HepG2 (cell line): Measurements from ENCODE around the gene LEFTY2. TPM values are rescaled to one million over a fixed set of nuclear protein-coding genes. Genes with fewer than 3 reads are reported as not detected.

Experiments
- AHR ChIP-seq: IDR thresholded peaks from 2 replicates; pipeline ENCODE4 v1.6.1; 2018; ENCODE audit warnings: missing genetic modification reagents, missing compliant biosample characterization
- ASH2L ChIP-seq: fragments of 300-600, 200-600 bp; sonication (generic); IDR thresholded peaks from 2 replicates; pipeline ENCODE4 v1.7.0; 2017; ENCODE audit warnings: low read depth, mild to moderate bottlenecking, moderate library complexity, mixed read lengths, low read length; ENCODE audit not compliant: insufficient read length
- FOSL2 ChIP-seq: sonication (generic); formaldehyde crosslinking; IDR thresholded peaks from 2 replicates; pipeline ENCODE4 v1.4.0; 2020; ENCODE audit warnings: missing genetic modification reagents
- HNRNPH1 ChIP-seq: fragments of 200-400 bp; formaldehyde crosslinking; optimal IDR thresholded peaks from 2 replicates; pipeline ENCODE3; 2017; ENCODE audit warnings: mild to moderate bottlenecking, low read depth, low read length
- MTF1 ChIP-seq: sonication (generic); formaldehyde crosslinking; IDR thresholded peaks from 2 replicates; pipeline ENCODE4 v1.5.0; 2020; ENCODE audit warnings: missing genetic modification reagents
- NAIF1 ChIP-seq: sonication (generic); formaldehyde crosslinking; IDR thresholded peaks from 2 replicates; pipeline ENCODE4 v1.5.0; 2020; ENCODE audit warnings: mild to moderate bottlenecking, missing genetic modification reagents, borderline replicate concordance
- PCBP1 ChIP-seq: fragments of 200-400 bp; formaldehyde crosslinking; IDR thresholded peaks from 2 replicates; pipeline ENCODE4 v1.6.1; 2017; ENCODE audit warnings: mild to moderate bottlenecking, low read depth, low read length, borderline replicate concordance
- RFX5 ChIP-seq: IDR thresholded peaks from 2 replicates; pipeline ENCODE4 v1.6.1; 2011; ENCODE audit warnings: low read depth, low read length, improper control_type of control experiment
- YY1 ChIP-seq: IDR thresholded peaks from 2 replicates; pipeline ENCODE4 v1.6.1; 2011; ENCODE audit warnings: low read length, low read depth, moderate library complexity, mild to moderate bottlenecking; ENCODE audit not compliant: insufficient read depth, insufficient replicate concordance
- ZBTB46 ChIP-seq: sonication (generic); formaldehyde crosslinking; IDR thresholded peaks from 2 replicates; pipeline ENCODE4 v1.4.0; 2020; ENCODE audit warnings: mild to moderate bottlenecking, missing genetic modification reagents, borderline replicate concordance
- ZFP91 ChIP-seq: sonication (generic); formaldehyde crosslinking; IDR thresholded peaks from 2 replicates; pipeline ENCODE4 v1.9.0; 2022; ENCODE audit warnings: missing genetic modification reagents, mild to moderate bottlenecking, borderline replicate concordance
- ZMAT5 ChIP-seq: sonication (generic); formaldehyde crosslinking; IDR thresholded peaks from 2 replicates; pipeline ENCODE4 v1.5.0; 2020; ENCODE audit warnings: mild to moderate bottlenecking, low read depth, missing genetic modification reagents, borderline replicate concordance
- ZNF318 ChIP-seq: sonication (generic); formaldehyde crosslinking; IDR thresholded peaks from 2 replicates; pipeline ENCODE4 v1.4.0; 2020; ENCODE audit warnings: mild to moderate bottlenecking, missing genetic modification reagents
- ZNF616 ChIP-seq: sonication (generic); formaldehyde crosslinking; IDR thresholded peaks from 2 replicates; pipeline ENCODE4 v1.5.0; 2020; ENCODE audit warnings: low read depth, mild to moderate bottlenecking, missing genetic modification reagents
- ZNF713 ChIP-seq: sonication (generic); formaldehyde crosslinking; IDR thresholded peaks from 2 replicates; pipeline ENCODE4 v1.4.0; 2020; ENCODE audit warnings: mild to moderate bottlenecking, missing genetic modification reagents
- ZNF792 ChIP-seq: IDR thresholded peaks from 2 replicates; pipeline ENCODE4 v1.6.1; 2016
- polyA plus RNA-seq, 8 experiments: library from polyadenylated mRNA; depleted of rRNA in 3 of 8; stranded (reverse) in 7 of 8; unstranded in 1 of 8; fragments of >200 nt; fragmentation: Illumina TruSeq in 4 of 8; extraction: Trizol in 4 of 8; gene quantifications; 2 replicates each; pipeline versions ENCODE4 v1.2.1 to v1.2.3, GENCODE V29; 2011 to 2016; ENCODE audit warnings: low read depth in 4 of 8, missing spikeins in 1 of 8, mixed read lengths in 1 of 8; ENCODE audit not compliant: insufficient read depth in 1 of 8
- total RNA-seq, 5 experiments: library from RNA; depleted of rRNA; stranded (reverse); fragments of >200 nt; fragmentation: Illumina TruSeq; extraction: Trizol; gene quantifications; 2 replicates each; pipeline ENCODE4 v1.2.3, GENCODE V29; 2016; ENCODE audit warnings: low read depth in 1 of 5

LEFTY2 gene
- total and polyA plus RNA-seq, 2 of the 13 experiments (the other 11 are each of a cell fraction or from before 2014, with no cell fraction given), result 0.13 to 0.33 TPM

- TF ChIP-seq ZNF616 (no peak), AHR (no peak), NAIF1 (CRISPR knock-in tag) (no peak), ZBTB46 (CRISPR knock-in tag) (0 out of 2 replicates have a peak, but pooled peaks have one; percentile 83), ASH2L (no peak), ZNF318 (CRISPR knock-in tag) (no peak), ZNF792 (no peak), RFX5 (no peak), HNRNPH1 (no peak), MTF1 (CRISPR knock-in tag) (no peak), ZNF713 (CRISPR knock-in tag) (no peak), YY1 (peak; percentile 45), PCBP1 (no peak), FOSL2 (CRISPR knock-in tag) (no peak), ZFP91 (peak; percentile 73; the same call in 1 of the 2 replicates), ZMAT5 (CRISPR knock-in tag) (no peak)
Measured at GRCh38 chr1:225911191-225912130, 29.6 kb downstream of the LEFTY2 start (continued).
